SU-DHL-6 (cell line): ENCODE measurements around the gene PLSCR3.

Source experiments
- H2AFZ ChIP-seq: fragments of 200-600 bp; sonication (generic); 2 replicates; pipeline ENCODE4 v1.6.1; 2014; ENCODE audit warnings: low read depth, mild to moderate bottlenecking, moderate library complexity, mixed read lengths, antibody characterized with exemption, low read length; ENCODE audit not compliant: severe bottlenecking
- H3F3A ChIP-seq: fragments of 200-600 bp; shearing (Covaris generic); 2 replicates; pipeline ENCODE4 v1.6.0; 2016; ENCODE audit warnings: antibody characterized with exemption, mild to moderate bottlenecking; ENCODE audit not compliant: insufficient read depth
- H3K27ac ChIP-seq: fragments of 200-600 bp; sonication (generic); 2 replicates; pipeline ENCODE4 v1.5.1; 2016; ENCODE audit warnings: low read depth, mild to moderate bottlenecking, low read length, moderate library complexity, mixed read lengths
- H3K27me3 ChIP-seq: fragments of 200-600 bp; sonication (generic), shearing (Covaris generic); 2 replicates; pipeline ENCODE4 v1.6.0; 2014; ENCODE audit warnings: mild to moderate bottlenecking, low read length
- H3K36me3 ChIP-seq: fragments of 200-600 bp; sonication (generic); 2 replicates; pipeline ENCODE4 v1.6.1; 2014; ENCODE audit warnings: mild to moderate bottlenecking, low read length, mixed read lengths
- H3K4me2 ChIP-seq: fragments of 300-600, 200-600 bp; shearing (Covaris generic), sonication (generic); 2 replicates; pipeline ENCODE4 v1.6.0; 2014; ENCODE audit warnings: low read length, low read depth, mild to moderate bottlenecking; ENCODE audit not compliant: poor library complexity, severe bottlenecking
- H3K4me3 ChIP-seq: fragments of 200-600 bp; sonication (generic); 2 replicates; pipeline ENCODE4 v1.5.1; 2014; ENCODE audit warnings: antibody characterized with exemption, low read length, mild to moderate bottlenecking, mixed read lengths; ENCODE audit not compliant: insufficient read depth, poor library complexity, severe bottlenecking
- H3K79me2 ChIP-seq: fragments of 200-600 bp; sonication (generic); 2 replicates; pipeline ENCODE4 v1.6.1; 2014; ENCODE audit warnings: mild to moderate bottlenecking, low read length, moderate library complexity; ENCODE audit not compliant: insufficient read depth
- H3K9ac ChIP-seq: fragments of 200-600 bp; sonication (generic); 2 replicates; pipeline ENCODE4 v1.7.0; 2014; ENCODE audit warnings: mild to moderate bottlenecking, low read length
- H3K9me2 ChIP-seq: fragments of 200-600 bp; sonication (generic); replicated peaks from 2 replicates; pipeline ENCODE4 v1.6.1; 2014; ENCODE audit warnings: low read length; ENCODE audit not compliant: insufficient read depth
- H3K9me3 ChIP-seq: fragments of 200-600 bp; sonication (generic); 2 replicates; pipeline ENCODE4 v1.6.1; 2014; ENCODE audit warnings: low read length, mixed read lengths; ENCODE audit not compliant: insufficient read depth
- H4K20me1 ChIP-seq: fragments of 200-600 bp; sonication (generic); 2 replicates; pipeline ENCODE4 v1.6.1; 2014; ENCODE audit warnings: low read depth, mild to moderate bottlenecking, antibody characterized with exemption, low read length, moderate library complexity, mixed read lengths
- EZH2phosphoT487 ChIP-seq: fragments of 200-600 bp; sonication (generic), shearing (Covaris generic); conservative IDR thresholded peaks from 2 replicates; pipeline ENCODE4 v1.6.1; 2018; ENCODE audit warnings: mild to moderate bottlenecking, antibody characterized with exemption, low read length, moderate library complexity, mixed read lengths
- TF ChIP-seq, protein P1 (sequence below): fragments of 200-600 bp; sonication (generic); IDR thresholded peaks from one replicate; pipeline ENCODE4 v1.5.1; 2017; ENCODE audit warnings: antibody characterized with exemption, mild to moderate bottlenecking, low read length, moderate library complexity; ENCODE audit not compliant: insufficient read depth, poor library complexity, severe bottlenecking

The PLSCR3 gene

GRCh38 chr17:7421186-7421585 lies 26.9 kb upstream of the PLSCR3 start:
- Histone ChIP-seq H3K4me3 (no peak overlapping the region), H4K20me1 (no peaks in the 10 kb centered on the region), H2AFZ (no peak overlapping the region), H3K9me2 (no peaks in the 10 kb centered on the region), H3K9ac (no peak overlapping the region), H3K27me3 (no peaks in the 10 kb centered on the region), H3K79me2 (no peaks in the 10 kb centered on the region), H3K4me2 (no peak overlapping the region), H3F3A (no peaks in the 10 kb centered on the region), H3K27ac (no peak overlapping the region), H3K9me3 (no peaks in the 10 kb centered on the region), H3K36me3 (no peaks in the 10 kb centered on the region)
- TF ChIP-seq, protein P1, sequence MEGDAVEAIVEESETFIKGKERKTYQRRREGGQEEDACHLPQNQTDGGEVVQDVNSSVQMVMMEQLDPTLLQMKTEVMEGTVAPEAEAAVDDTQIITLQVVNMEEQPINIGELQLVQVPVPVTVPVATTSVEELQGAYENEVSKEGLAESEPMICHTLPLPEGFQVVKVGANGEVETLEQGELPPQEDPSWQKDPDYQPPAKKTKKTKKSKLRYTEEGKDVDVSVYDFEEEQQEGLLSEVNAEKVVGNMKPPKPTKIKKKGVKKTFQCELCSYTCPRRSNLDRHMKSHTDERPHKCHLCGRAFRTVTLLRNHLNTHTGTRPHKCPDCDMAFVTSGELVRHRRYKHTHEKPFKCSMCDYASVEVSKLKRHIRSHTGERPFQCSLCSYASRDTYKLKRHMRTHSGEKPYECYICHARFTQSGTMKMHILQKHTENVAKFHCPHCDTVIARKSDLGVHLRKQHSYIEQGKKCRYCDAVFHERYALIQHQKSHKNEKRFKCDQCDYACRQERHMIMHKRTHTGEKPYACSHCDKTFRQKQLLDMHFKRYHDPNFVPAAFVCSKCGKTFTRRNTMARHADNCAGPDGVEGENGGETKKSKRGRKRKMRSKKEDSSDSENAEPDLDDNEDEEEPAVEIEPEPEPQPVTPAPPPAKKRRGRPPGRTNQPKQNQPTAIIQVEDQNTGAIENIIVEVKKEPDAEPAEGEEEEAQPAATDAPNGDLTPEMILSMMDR: no peak
- TF ChIP-seq EZH2phosphoT487: no peak

DNA sequence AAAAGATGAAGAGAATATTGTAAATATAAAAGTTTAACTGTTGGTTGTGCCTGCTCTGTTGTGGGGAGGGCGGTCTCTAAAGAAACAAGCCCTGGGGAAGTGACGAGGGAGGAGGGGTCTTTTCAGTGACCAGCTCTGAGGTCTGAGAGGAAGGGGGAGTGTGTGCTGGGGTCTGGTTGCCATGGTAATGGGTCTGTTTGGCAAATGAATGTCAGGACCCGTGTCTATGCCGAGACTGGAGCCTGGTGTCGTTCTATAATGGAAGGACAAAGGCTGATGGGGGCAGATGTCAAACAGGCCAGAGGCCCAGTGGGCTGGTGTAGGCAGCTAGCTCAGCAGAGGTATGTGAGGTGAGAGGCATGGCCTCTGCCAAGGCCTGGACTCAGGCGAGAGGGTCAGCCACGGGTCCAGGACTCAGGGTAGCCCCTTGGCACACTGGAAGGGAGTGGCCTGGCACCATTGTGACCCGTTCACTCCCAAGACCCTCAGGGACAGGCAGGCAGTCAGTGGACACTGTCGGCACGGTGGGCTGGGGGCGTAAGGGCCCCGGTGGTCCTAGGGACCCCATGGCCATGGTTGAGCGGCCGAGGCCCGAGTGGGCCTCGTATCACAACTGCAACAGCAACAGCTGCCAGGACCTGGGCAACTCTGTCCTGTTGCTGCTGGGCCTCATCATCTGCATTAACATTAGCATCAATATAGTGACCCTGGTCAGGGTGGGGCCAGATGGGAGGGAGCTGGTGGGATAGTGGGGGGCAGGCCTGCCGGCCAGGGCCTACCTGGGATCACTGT lies 25.7 kb upstream of the PLSCR3 start, which contains the start of gene SPEM1:
Gene SPEM1, plus strand, starts transcription at position 506 of the 792 bp plus-strand sequence. Its CDS starts 61 bp downstream, at position 567.
- Histone ChIP-seq H3F3A (no peaks in the 10 kb centered on the region), H3K27me3 (no peaks in the 10 kb centered on the region), H3K9me2 (no peaks in the 10 kb centered on the region), H3K9me3 (no peaks in the 10 kb centered on the region), H3K79me2 (no peaks in the 10 kb centered on the region), H3K27ac (no peak within 1 kb of the TSS), H4K20me1 (no peaks in the 10 kb centered on the region), H3K4me3 (no peak within 1 kb of the TSS), H3K9ac (no peak within 1 kb of the TSS), H3K4me2 (no peak within 1 kb of the TSS), H3K36me3 (no peaks in the 10 kb centered on the region), H2AFZ (no peak within 1 kb of the TSS)
- TF ChIP-seq EZH2phosphoT487: no peak
- TF ChIP-seq, protein P1: no peak

GRCh38 chr17:7418472-7419152 lies 24.3 kb upstream of the PLSCR3 start:
- H3K9me2 ChIP-seq: no peaks in the 10 kb centered on the region
- no peaks in the 10 kb centered on the region for H3K36me3 ChIP-seq
- H2AFZ ChIP-seq: no peak overlapping the region
- no peaks in the 10 kb centered on the region for H4K20me1 ChIP-seq
- no peak overlapping the region for H3K4me3 ChIP-seq
- no peak overlapping the region for H3K27ac ChIP-seq
- H3K9me3 ChIP-seq: no peaks in the 10 kb centered on the region
- H3K79me2 ChIP-seq: no peaks in the 10 kb centered on the region
- H3F3A ChIP-seq: no peaks in the 10 kb centered on the region
- H3K9ac ChIP-seq: no peak overlapping the region
- no peaks in the 10 kb centered on the region for H3K27me3 ChIP-seq
- no peak for TF ChIP-seq EZH2phosphoT487
- TF ChIP-seq, protein P1: no peak
- H3K4me2 ChIP-seq: no peak overlapping the region
